SK-N-SH (cell line): ENCODE data around the gene PNPLA8. TPM values are rescaled to one million over a fixed set of nuclear protein-coding genes. Genes with fewer than 3 reads are reported as not detected.
A peak's percentile ranks its signal among the peaks of the same experiment; 100 is the strongest.

Experiments
- CTCF ChIA-PET: fragments of 300-600, 350-600 bp; formaldehyde crosslinking; extraction: SDS; loops from one replicate; lab custom pipeline; 2021; lab: Yijun Ruan, JAX
- POLR2A ChIA-PET: fragments of 350-600 bp; sonication (Branson Sonifier 250); formaldehyde crosslinking; extraction: SDS; loops from one replicate; lab custom pipeline; 2020; ENCODE audit warnings: antibody characterized with exemption, inconsistent platforms; lab: Yijun Ruan, JAX
- DNase-seq: peaks from one replicate; pipeline ENCODE4 v3.0.0; 2012
- H2AFZ ChIP-seq: fragments of 200-600 bp; sonication (generic); 2 replicates; pipeline ENCODE4 v1.8.1; 2016; ENCODE audit warnings: antibody characterized with exemption, mild to moderate bottlenecking, low read depth
- H3F3A ChIP-seq: fragments of 200-600 bp; sonication (generic); replicated peaks from 2 replicates; pipeline ENCODE3; 2016; ENCODE audit warnings: antibody characterized with exemption, mild to moderate bottlenecking; ENCODE audit not compliant: insufficient read depth
- H3K27ac ChIP-seq, 2 experiments: fragments of 200-500 bp in 1 of 2; fragments of 200-600 bp in 1 of 2; sonication (Bioruptor generic) in 1 of 2; sonication (generic), shearing (Covaris generic) in 1 of 2; 2 replicates each; pipeline versions ENCODE4 v1.5.1 to v1.6.1; 2014 to 2016; ENCODE audit warnings: low read depth in 2 of 2, inconsistent platforms in 1 of 2, low read length in 1 of 2, mild to moderate bottlenecking in 1 of 2, mixed read lengths in 1 of 2
- H3K27me3 ChIP-seq: fragments of 200-600 bp; sonication (generic), shearing (Covaris generic); 2 replicates; pipeline ENCODE4 v1.6.1; 2016; ENCODE audit warnings: mixed run types; ENCODE audit not compliant: insufficient read depth
- H3K36me3 ChIP-seq, 2 experiments: fragments of 200-500 bp in 1 of 2; fragments of 200-600 bp in 1 of 2; sonication (Bioruptor generic) in 1 of 2; sonication (generic) in 1 of 2; replicated peaks in 1 of 2; 2 replicates each; pipeline versions ENCODE3 to v1.5.1; 2014 to 2016; ENCODE audit warnings: low read length in 1 of 2, mild to moderate bottlenecking in 1 of 2; ENCODE audit not compliant: insufficient read depth in 2 of 2, control insufficient read depth in 1 of 2
- H3K4me1 ChIP-seq, 2 experiments: fragments of 200-500 bp in 1 of 2; fragments of 200-600 bp in 1 of 2; sonication (Bioruptor generic) in 1 of 2; sonication (generic), shearing (Covaris generic) in 1 of 2; 2 replicates each; pipeline versions ENCODE4 v1.5.1 to v1.6.1; 2014 to 2016; ENCODE audit warnings: low read depth in 1 of 2, low read length in 1 of 2, mixed run types in 1 of 2; ENCODE audit not compliant: insufficient read depth in 2 of 2, control insufficient read depth in 1 of 2
- H3K4me2 ChIP-seq: fragments of 200-600 bp; sonication (generic), shearing (Covaris generic); 2 replicates; pipeline ENCODE4 v1.6.1; 2017; ENCODE audit warnings: mixed run types
- H3K4me3 ChIP-seq, 2 experiments: fragments of 200-500 bp in 1 of 2; fragments of 200-600 bp in 1 of 2; sonication (Bioruptor generic) in 1 of 2; sonication (generic), shearing (Covaris generic) in 1 of 2; 2 replicates each; pipeline versions ENCODE4 v1.5.1 to v1.8.1; 2014 to 2016; ENCODE audit warnings: low read depth in 2 of 2, inconsistent platforms in 1 of 2, low read length in 1 of 2, mild to moderate bottlenecking in 1 of 2, mixed read lengths in 1 of 2, moderate library complexity in 1 of 2
- H3K79me2 ChIP-seq: fragments of 200-600 bp; sonication (generic); 2 replicates; pipeline ENCODE4 v1.8.1; 2017; ENCODE audit warnings: mild to moderate bottlenecking; ENCODE audit not compliant: insufficient read depth
- H3K9ac ChIP-seq: fragments of 200-600 bp; sonication (generic); 2 replicates; pipeline ENCODE4 v1.6.1; 2017; ENCODE audit warnings: mixed run types
- H3K9me2 ChIP-seq: fragments of 200-600 bp; sonication (generic); 2 replicates; pipeline ENCODE4 v1.6.1; 2017; ENCODE audit warnings: mixed run types
- H3K9me3 ChIP-seq: fragments of 200-600 bp; sonication (generic); 2 replicates; pipeline ENCODE4 v1.6.1; 2017; ENCODE audit warnings: mixed run types, mild to moderate bottlenecking, moderate library complexity
- H4K20me1 ChIP-seq: fragments of 200-600 bp; sonication (generic); 2 replicates; pipeline ENCODE4 v1.6.1; 2017; ENCODE audit warnings: mild to moderate bottlenecking, mixed run types; ENCODE audit not compliant: insufficient read depth
- CTCF ChIP-seq: fragments of 200-600 bp; sonication (generic); IDR thresholded peaks from 2 replicates; pipeline ENCODE4 v1.6.1; 2017; ENCODE audit warnings: antibody characterized with exemption, mild to moderate bottlenecking, moderate library complexity
- FOSL2 ChIP-seq: IDR thresholded peaks from 2 replicates; pipeline ENCODE4 v1.4.0; 2012; ENCODE audit warnings: low read depth, mild to moderate bottlenecking, moderate library complexity, borderline replicate concordance
- FOXM1 ChIP-seq: IDR thresholded peaks from 2 replicates; pipeline ENCODE4 v1.4.0; 2012; ENCODE audit warnings: low read depth, mild to moderate bottlenecking
- GATA2 ChIP-seq: sonication (generic); formaldehyde crosslinking; IDR thresholded peaks from 2 replicates; pipeline ENCODE4 v1.5.0; 2020; ENCODE audit warnings: mild to moderate bottlenecking, missing genetic modification reagents
- JUND ChIP-seq: IDR thresholded peaks from 2 replicates; pipeline ENCODE4 v1.4.0; 2012
- MXI1 ChIP-seq: IDR thresholded peaks from 2 replicates; pipeline ENCODE4 v1.6.1; 2012; ENCODE audit warnings: mild to moderate bottlenecking, low read depth, low read length, improper control_type of control experiment
- PBX3 ChIP-seq: IDR thresholded peaks from 2 replicates; pipeline ENCODE4; 2012
- RAD21 ChIP-seq: IDR thresholded peaks from 2 replicates; pipeline ENCODE4 v1.6.1; 2012; ENCODE audit warnings: mild to moderate bottlenecking, low read length
- RCOR1 ChIP-seq: fragments of 150-350 bp; IDR thresholded peaks from 2 replicates; pipeline ENCODE4 v1.6.1; 2017; ENCODE audit warnings: antibody characterized with exemption, low read length
- RFX5 ChIP-seq: IDR thresholded peaks from 2 replicates; pipeline ENCODE4 v1.6.1; 2012; ENCODE audit warnings: mild to moderate bottlenecking, improper control_type of control experiment, low read length
- SIN3A ChIP-seq: IDR thresholded peaks from 2 replicates; pipeline ENCODE4 v1.6.1; 2012; ENCODE audit warnings: low read depth, mild to moderate bottlenecking, low read length, moderate library complexity, borderline replicate concordance
- TAF1 ChIP-seq: IDR thresholded peaks from 2 replicates; pipeline ENCODE4 v1.6.1; 2012; ENCODE audit warnings: low read depth, mild to moderate bottlenecking, low read length, moderate library complexity, borderline replicate concordance
- ZBTB33 ChIP-seq: IDR thresholded peaks from 2 replicates; pipeline ENCODE4 v1.4.0; 2012; ENCODE audit warnings: low read depth, borderline replicate concordance
- polyA plus RNA-seq, 3 experiments: library from polyadenylated mRNA; depleted of rRNA; stranded (reverse); fragments of >200 nt; gene quantifications; 2 replicates each; pipeline ENCODE4 v1.2.3, GENCODE V29; 2012

The PNPLA8 gene
- polyA plus RNA-seq, 1 of the 3 experiments (the other 2 are of a cell fraction): 7.2 TPM

GRCh38 chr7:108449521-108449920, 76.4 kb downstream of the PNPLA8 start:
- no peaks in the 10 kb centered on the region for H3K79me2 ChIP-seq
- CTCF ChIA-PET: interaction anchor here (0.9 to 1.4 kb wide), 5 partner anchors 10 to 268 kb away, joined by 3 to 5 read pairs (median 4); no protein-coding TSS in a partner anchor
- no peak overlapping the region for H3K4me2 ChIP-seq

More at GRCh38 chr7:108449521-108449920, 76.4 kb downstream of the PNPLA8 start:
- H3K4me3 ChIP-seq: no peak overlapping the region
- H3K36me3 ChIP-seq: no peaks in the 10 kb centered on the region
- POLR2A ChIA-PET: no interaction called here
- H3K9ac ChIP-seq: no peak overlapping the region
- peak overlapping the region in 1 of 2 experiments; percentile 39; a peak in 2 of 4 replicates for H3K27ac ChIP-seq
- no peak for DNase-seq
- H3K4me1 ChIP-seq: peaks cover 0 to 9% of the 10 kb centered on the region in 2 experiments; a peak in 2 of 4 replicates
- H3K9me3 ChIP-seq: no peaks in the 10 kb centered on the region
- H2AFZ ChIP-seq: no peak overlapping the region
- no peak for TF ChIP-seq PBX3
- TF ChIP-seq RCOR1: no peak
- no peak for TF ChIP-seq TAF1
- no peak for TF ChIP-seq RFX5
- TF ChIP-seq MXI1: no peak
- no peak for TF ChIP-seq JUND
- no peak for TF ChIP-seq RAD21
- TF ChIP-seq GATA2 (CRISPR knock-in tag): no peak
- TF ChIP-seq FOSL2: no peak
- TF ChIP-seq FOXM1: no peak
- no peak for TF ChIP-seq ZBTB33
- TF ChIP-seq SIN3A: no peak
- no peak for TF ChIP-seq CTCF
- H4K20me1 ChIP-seq: no peaks in the 10 kb centered on the region
- H3F3A ChIP-seq: no peaks in the 10 kb centered on the region
- H3K9me2 ChIP-seq: no peaks in the 10 kb centered on the region
- peaks cover 17% of the 10 kb centered on the region for H3K27me3 ChIP-seq
